HCT116 (cell line): ENCODE results near the gene PDE4DIP.
"Not testable (repeated sequence)": the region's sequence is repeated elsewhere in the genome, so short reads cannot be mapped to it uniquely, and the experiment has no call there.

Experiments
- CTCF ChIP-seq, 3 experiments: fragments of 200-600 bp in 1 of 3; sonication (generic) in 1 of 3; IDR thresholded peaks in 2 of 3; conservative IDR thresholded peaks in 1 of 3; 2 replicates each; pipeline ENCODE4 v1.5.1; 2012 to 2017; ENCODE audit warnings: low read depth in 2 of 3, low read length in 2 of 3, antibody characterized with exemption in 1 of 3, borderline replicate concordance in 1 of 3, control low read depth in 1 of 3, mild to moderate bottlenecking in 1 of 3, mixed read lengths in 1 of 3, mixed run types in 1 of 3, moderate library complexity in 1 of 3; ENCODE audit not compliant: insufficient read depth in 1 of 3
- EZH2 ChIP-seq: fragments of 200-600 bp; sonication (generic); IDR thresholded peaks from 2 replicates; pipeline ENCODE4 v1.6.1; 2017; ENCODE audit warnings: antibody characterized with exemption, mixed run types
- SIN3A ChIP-seq: IDR thresholded peaks from 2 replicates; pipeline ENCODE4 v1.6.1; 2012; ENCODE audit warnings: low read depth
- ZBTB33 ChIP-seq: IDR thresholded peaks from 2 replicates; pipeline ENCODE4 v1.6.1; 2011; ENCODE audit warnings: mild to moderate bottlenecking, low read length, moderate library complexity; ENCODE audit not compliant: insufficient replicate concordance; ENCODE audit errors: extremely low read depth

GRCh38 chr1:148909219-148909826 lies 65.1 kb downstream of the PDE4DIP start:
- not testable (repeated sequence) for TF ChIP-seq SIN3A; CTCF (IDR thresholded peaks at IDR 0.05 in 2 of 3, conservative IDR thresholded peaks at IDR 0.05 in 1 of 3; ENCODE audit: borderline replicate concordance in 1 of 3, insufficient read depth in 1 of 3, low read depth in 2 of 3, low read length in 2 of 3); EZH2; ZBTB33
